Gastrocnemius medialis (tissue), 4 donors: ENCODE results near the gene CCDC40. TPM values are rescaled to one million over a fixed set of nuclear protein-coding genes. Genes with fewer than 3 reads are reported as not detected.
A peak's percentile ranks its signal among the peaks of the same experiment; 100 is the strongest.

ENCODE experiments used
- ATAC-seq, 2 donors: fragments of 150-250 bp; one replicate each; pipeline ENCODE4 v1.9.1; 2016
- DNase-seq, 2 donors: peaks; one replicate each; pipeline ENCODE4 v3.0.0-alpha.2; 2019
- H3K27ac ChIP-seq, 4 donors: fragments of 200-600 bp; sonication (generic); 1 replicate in 1 of 4; 2 replicates in 3 of 4; pipeline ENCODE4 v1.5.1; 2016 to 2018; ENCODE audit warnings: mild to moderate bottlenecking in 2 of 4, moderate library complexity in 1 of 4
- H3K27me3 ChIP-seq, 3 donors: fragments of 200-600 bp; sonication (generic) in 2 of 3; 1 replicate in 1 of 3; 2 replicates in 2 of 3; pipeline versions ENCODE4 v1.5.1 to v1.6.0; 2016 to 2019; ENCODE audit warnings: mild to moderate bottlenecking in 1 of 3, moderate library complexity in 1 of 3
- H3K36me3 ChIP-seq, 2 donors: fragments of 200-600 bp; sonication (generic) in 1 of 2; one replicate each; pipeline ENCODE4 v1.5.1; 2017 to 2018
- H3K4me1 ChIP-seq, 2 donors: fragments of 200-600 bp; sonication (generic) in 1 of 2; one replicate each; pipeline ENCODE4 v1.5.1; 2016 to 2017; ENCODE audit warnings: mild to moderate bottlenecking in 2 of 2
- H3K4me3 ChIP-seq, 4 donors: fragments of 200-600 bp; sonication (generic) in 3 of 4; 1 replicate in 1 of 4; 2 replicates in 3 of 4; pipeline ENCODE4 v1.5.1; 2016 to 2019; ENCODE audit warnings: mild to moderate bottlenecking in 2 of 4
- H3K9me3 ChIP-seq, 3 donors: fragments of 200-600 bp; sonication (generic) in 2 of 3; 1 replicate in 1 of 3; 2 replicates in 2 of 3; pipeline ENCODE4 v1.5.1; 2016 to 2019
- CTCF ChIP-seq, 5 experiments: fragments of 450-650 bp in 3 of 5; fragments of 200-600 bp in 2 of 5; sonication (generic) in 2 of 5; IDR thresholded peaks in 4 of 5; conservative IDR thresholded peaks in 1 of 5; 1 replicate in 4 of 5; 2 replicates in 1 of 5; pipeline ENCODE4 v1.5.1; 2016 to 2019; ENCODE audit warnings: antibody characterized with exemption in 5 of 5, mild to moderate bottlenecking in 3 of 5, moderate library complexity in 3 of 5
- POLR2A ChIP-seq, 2 donors: fragments of 450-650 bp; IDR thresholded peaks; one replicate each; pipeline ENCODE4 v1.6.1; 2017; ENCODE audit warnings: antibody characterized with exemption in 2 of 2, mild to moderate bottlenecking in 2 of 2, moderate library complexity in 2 of 2
- in situ Hi-C, 4 donors: fragments of 200-750 bp; cut with MboI; loops; one replicate each; pipeline versions ENCODE4 v1.15.0 to v1.8.0; 2017; ENCODE audit warnings: low sequenced_read_pairs in 4 of 4
- intact Hi-C: fragments of 100-400 bp; cut with DNase I; formaldehyde crosslinking; loops from one replicate; pipeline ENCODE4 v1.15.1; 2023; ENCODE audit warnings: low total_unique reads
- total RNA-seq, 4 donors: library from RNA; depleted of rRNA; stranded (reverse); fragments of >200 nt; gene quantifications; one replicate each; pipeline versions ENCODE4 v1.1.0 to v1.2.3, GENCODE V29; 2016

The CCDC40 gene
- total RNA-seq, 4 donors from 2014 or later: 0.18 to 2.1 (median 1.1) TPM

GRCh38 chr17:80102664-80103448 is 66.4 kb downstream of the CCDC40 start:
- no peaks in the 10 kb centered on the region for H3K27me3 ChIP-seq
- H3K9me3 ChIP-seq: no peaks in the 10 kb centered on the region
- ATAC-seq (no peak), DNase-seq (no peak)
- H3K27ac ChIP-seq: no peak overlapping the region
- TF ChIP-seq POLR2A (IDR thresholded peaks at IDR 0.05) (no peak), CTCF (IDR thresholded peaks at IDR 0.05 in 4 of 5, conservative IDR thresholded peaks at IDR 0.05 in 1 of 5) (no peak)
- H3K4me1 ChIP-seq: peaks cover 9 to 20% of the 10 kb centered on the region in 2 donors
- no peaks in the 10 kb centered on the region for H3K36me3 ChIP-seq
- intact Hi-C loops (loop anchor here (5.0 kb wide), 1 partner anchor 159 kb away; the partner anchor contains the start of gene RNF213), in situ Hi-C loops (no loop called here)
- H3K4me3 ChIP-seq: peak overlapping the region in 2 of 4 donors; percentile 87 to 89

GRCh38 chr17:80103449-80104085 is 67.1 kb downstream of the CCDC40 start:
- intact Hi-C loops: loop anchor here (5.0 kb wide), 1 partner anchor 159 kb away; the partner anchor contains the start of gene RNF213

GRCh38 chr17:80104321-80104955 is 68.0 kb downstream of the CCDC40 start:
- peaks cover 9 to 20% of the 10 kb centered on the region in 2 donors for H3K4me1 ChIP-seq
- no peaks in the 10 kb centered on the region for H3K36me3 ChIP-seq
- no peak for ATAC-seq
- no peaks in the 10 kb centered on the region for H3K27me3 ChIP-seq
- H3K9me3 ChIP-seq: no peaks in the 10 kb centered on the region
- DNase-seq: no peak
- intact Hi-C loops: loop anchor here (5.0 kb wide), 1 partner anchor 158 kb away; the partner anchor contains the start of gene RNF213
- no peak for TF ChIP-seq CTCF (IDR thresholded peaks at IDR 0.05 in 4 of 5, conservative IDR thresholded peaks at IDR 0.05 in 1 of 5)
- no peak for TF ChIP-seq POLR2A (IDR thresholded peaks at IDR 0.05)
- no peak overlapping the region for H3K27ac ChIP-seq
- in situ Hi-C loops: no loop called here
- H3K4me3 ChIP-seq: no peak overlapping the region

More at GRCh38 chr17:80103449-80104085, 67.1 kb downstream of the CCDC40 start:
- no peaks in the 10 kb centered on the region for H3K27me3 ChIP-seq
- peaks cover 9 to 20% of the 10 kb centered on the region in 2 donors for H3K4me1 ChIP-seq
- in situ Hi-C loops: no loop called here
- no peak overlapping the region for H3K27ac ChIP-seq
- ATAC-seq (no peak), DNase-seq (no peak)
- no peaks in the 10 kb centered on the region for H3K9me3 ChIP-seq
- TF ChIP-seq CTCF (IDR thresholded peaks at IDR 0.05 in 4 of 5, conservative IDR thresholded peaks at IDR 0.05 in 1 of 5): no peak
- TF ChIP-seq POLR2A (IDR thresholded peaks at IDR 0.05): no peak
- H3K36me3 ChIP-seq: no peaks in the 10 kb centered on the region
- no peak overlapping the region for H3K4me3 ChIP-seq

GRCh38 chr17:80104956-80105375 is 68.5 kb downstream of the CCDC40 start:
- Histone ChIP-seq H3K4me1 (peaks cover 9 to 20% of the 10 kb centered on the region in 2 donors), H3K27ac (no peak overlapping the region), H3K36me3 (no peaks in the 10 kb centered on the region), H3K9me3 (no peaks in the 10 kb centered on the region), H3K27me3 (no peaks in the 10 kb centered on the region), H3K4me3 (no peak overlapping the region)
- ATAC-seq (no peak), DNase-seq (no peak)
- intact Hi-C loops (loop anchor here (5.0 kb wide), 1 partner anchor 157 kb away; the partner anchor contains the start of gene RNF213), in situ Hi-C loops (no loop called here)
- TF ChIP-seq CTCF (IDR thresholded peaks at IDR 0.05 in 4 of 5, conservative IDR thresholded peaks at IDR 0.05 in 1 of 5) (no peak), POLR2A (IDR thresholded peaks at IDR 0.05) (no peak)
